Lung (tissue), 16 donors: ENCODE measurements around the gene RRP1. TPM values are rescaled to one million over a fixed set of nuclear protein-coding genes. Genes with fewer than 3 reads are reported as not detected.

Experiments
- ATAC-seq: fragments of 200-7000 bp; cut with Tn5 transposase; one replicate; pipeline ENCODE4 v1.9.1; 2020; ENCODE audit warnings: moderate number of reproducible peaks; ENCODE audit not compliant: insufficient read depth, low FRiP score
- DNase-seq, 3 donors: peaks; one replicate each; pipeline ENCODE4 v3.0.0-alpha.2; 2013 to 2017
- H3K27ac ChIP-seq, 2 donors: one replicate each; pipeline ENCODE4 v1.5.1; 2013; ENCODE audit warnings: mild to moderate bottlenecking in 2 of 2, moderate library complexity in 2 of 2, control low read depth in 1 of 2, inconsistent platforms in 1 of 2, low read depth in 1 of 2, low read length in 1 of 2
- H3K27me3 ChIP-seq, 3 donors: one replicate each; pipeline ENCODE4 v1.5.1; 2013; ENCODE audit warnings: low read length in 2 of 3; ENCODE audit not compliant: control insufficient read depth in 3 of 3, insufficient read depth in 3 of 3
- H3K36me3 ChIP-seq, 4 donors: one replicate each; pipeline ENCODE4 v1.5.1; 2013; ENCODE audit warnings: low read length in 4 of 4, mild to moderate bottlenecking in 1 of 4, moderate library complexity in 1 of 4; ENCODE audit not compliant: control insufficient read depth in 4 of 4, insufficient read depth in 4 of 4
- H3K4me1 ChIP-seq, 5 donors: one replicate each; pipeline ENCODE4 v1.5.1; 2013; ENCODE audit warnings: low read length in 5 of 5, mild to moderate bottlenecking in 2 of 5, moderate library complexity in 1 of 5; ENCODE audit not compliant: control insufficient read depth in 5 of 5, insufficient read depth in 5 of 5
- H3K4me3 ChIP-seq: one replicate; pipeline ENCODE4 v1.5.1; 2013; ENCODE audit warnings: mild to moderate bottlenecking, control low read depth, moderate library complexity
- H3K9ac ChIP-seq, 2 donors: one replicate each; pipeline ENCODE4 v1.5.1; 2013; ENCODE audit warnings: low read length in 2 of 2, control low read depth in 1 of 2; ENCODE audit not compliant: insufficient read depth in 1 of 2
- H3K9me3 ChIP-seq, 4 donors: one replicate each; pipeline ENCODE4 v1.5.1; 2013; ENCODE audit warnings: low read length in 3 of 4, mild to moderate bottlenecking in 1 of 4, moderate library complexity in 1 of 4; ENCODE audit not compliant: control insufficient read depth in 4 of 4, insufficient read depth in 3 of 4
- WGBS, 2 donors: extraction: QIAGEN DNeasy Blood & Tissue Kit; methylation state at CpG; one replicate each; pipeline ENCODE4 v1.1.7; 2013; 5-methylcytosine and 5-hydroxymethylcytosine counted together
- long read RNA-seq, 5 donors: transcript quantifications; one replicate each; lab custom pipeline, GENCODE V29; 2026
- polyA plus RNA-seq, 2 donors: library from polyadenylated mRNA; stranded (reverse); fragments of 200-250 nt; gene quantifications; one replicate each; pipeline ENCODE4 v1.2.1, GENCODE V29; 2013
- total RNA-seq, 2 donors: library from RNA; depleted of rRNA in 1 of 2; stranded (reverse); fragments of >200 nt in 1 of 2; gene quantifications; one replicate each; pipeline ENCODE4 v1.2.1, GENCODE V29; 2014 to 2021
- TF ChIP-seq, protein P1 (sequence below): IDR thresholded peaks from 2 replicates; pipeline ENCODE4 v1.5.1; 2012; ENCODE audit warnings: mild to moderate bottlenecking; ENCODE audit errors: control extremely low read depth, extremely low read depth
- donor health status: control.
- donor health status: control.
- donor health status: Bipolar disorder and iron deficiency.
- donor health status: healthy.
- donor health status: DM: yes; HTN: yes; CAD: no.

The RRP1 gene, protein sequence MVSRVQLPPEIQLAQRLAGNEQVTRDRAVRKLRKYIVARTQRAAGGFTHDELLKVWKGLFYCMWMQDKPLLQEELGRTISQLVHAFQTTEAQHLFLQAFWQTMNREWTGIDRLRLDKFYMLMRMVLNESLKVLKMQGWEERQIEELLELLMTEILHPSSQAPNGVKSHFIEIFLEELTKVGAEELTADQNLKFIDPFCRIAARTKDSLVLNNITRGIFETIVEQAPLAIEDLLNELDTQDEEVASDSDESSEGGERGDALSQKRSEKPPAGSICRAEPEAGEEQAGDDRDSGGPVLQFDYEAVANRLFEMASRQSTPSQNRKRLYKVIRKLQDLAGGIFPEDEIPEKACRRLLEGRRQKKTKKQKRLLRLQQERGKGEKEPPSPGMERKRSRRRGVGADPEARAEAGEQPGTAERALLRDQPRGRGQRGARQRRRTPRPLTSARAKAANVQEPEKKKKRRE
- total RNA-seq, result 10 to 100 TPM; 23.0 to 26.7 TPM
- polyA plus RNA-seq, result 10 to 100 TPM; 15.8 to 15.9 TPM
- long read RNA-seq, donor 1, transcript RRP1-207 (13 exons, 3,022 nt), result major isoform, 7 of 8 reads
- long read RNA-seq, donor 1, partial matches to known transcripts, result 0 of 8 reads
- long read RNA-seq, donor 1, other reads (novel, unspliced or antisense), result 0 of 8 reads
- long read RNA-seq, donor 2, result 0 reads
- long read RNA-seq, donor 3, partial matches to known transcripts, result 0 of 2 reads
- long read RNA-seq, donor 3, other reads (novel, unspliced or antisense), result 0 of 2 reads
- long read RNA-seq, donor 4, result 0 reads
- long read RNA-seq, donor 5, transcript RRP1-207 (13 exons, 3,022 nt), result major isoform, 6 of 17 reads
- long read RNA-seq, donor 5, partial matches to known transcripts, result 9 of 17 reads
- long read RNA-seq, donor 5, other reads (novel, unspliced or antisense), result 0 of 17 reads

DNA sequence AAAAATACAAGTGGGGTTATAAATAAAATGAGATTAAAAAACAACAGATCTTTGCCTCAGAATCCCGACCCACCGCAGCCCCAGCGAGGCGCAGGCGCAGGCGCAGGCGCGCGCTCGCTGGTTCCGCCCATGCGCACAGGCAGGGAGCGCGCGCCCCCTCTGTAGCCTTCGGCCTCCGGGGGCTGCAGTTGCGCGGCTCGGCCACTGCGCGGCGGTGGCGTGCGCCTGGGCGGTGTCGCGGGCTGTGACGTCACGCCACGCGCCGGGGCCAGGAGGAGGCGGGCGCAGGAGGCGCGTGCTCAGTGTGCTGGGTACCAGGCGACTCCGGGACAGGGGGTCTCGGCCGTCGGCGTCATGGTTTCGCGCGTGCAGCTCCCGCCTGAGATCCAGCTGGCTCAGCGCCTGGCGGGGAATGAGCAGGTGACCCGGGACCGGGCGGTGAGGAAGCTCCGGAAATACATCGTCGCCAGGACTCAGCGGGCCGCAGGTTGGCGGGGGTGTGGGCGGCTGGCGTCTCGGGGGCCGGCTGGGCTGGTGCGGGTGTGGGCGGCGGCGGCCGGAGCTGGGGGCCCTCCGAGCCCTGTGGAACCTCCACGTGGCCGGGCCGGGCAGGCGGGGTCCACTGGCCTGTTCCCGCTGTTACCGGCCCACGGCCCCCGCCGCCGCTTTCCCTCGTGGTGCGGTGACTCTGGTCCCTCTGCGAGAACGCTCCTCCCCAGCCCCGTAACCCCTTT is at the start of gene RRP1:
TSS of gene RRP1 (plus strand) at position 302 of the 734 bp plus-strand sequence. CDS start at position 355, 53 bp downstream.
- H3K4me1 ChIP-seq, result peaks cover 0 to 11% (median 5%) of the 10 kb centered on the region in 5 donors
- WGBS, 2 donors, result 1% methylated on average over 57 to 83 of the region's 83 CpGs
- DNase-seq, result peak; percentile 93 to 95 (median 95)
- H3K4me3 ChIP-seq, result peak within 1 kb of the TSS; percentile 84
- peak within 1 kb of the TSS; percentile 85 to 93 for H3K9ac ChIP-seq
- peaks cover 10 to 29% (median 14%) of the 10 kb centered on the region in 4 donors for H3K36me3 ChIP-seq
- peak within 1 kb of the TSS; percentile 74 to 83 for H3K27ac ChIP-seq
- no peaks in the 10 kb centered on the region for H3K27me3 ChIP-seq
- H3K9me3 ChIP-seq, result no peaks in the 10 kb centered on the region
- ATAC-seq, result peak; percentile 98
- TF ChIP-seq, protein P1, sequence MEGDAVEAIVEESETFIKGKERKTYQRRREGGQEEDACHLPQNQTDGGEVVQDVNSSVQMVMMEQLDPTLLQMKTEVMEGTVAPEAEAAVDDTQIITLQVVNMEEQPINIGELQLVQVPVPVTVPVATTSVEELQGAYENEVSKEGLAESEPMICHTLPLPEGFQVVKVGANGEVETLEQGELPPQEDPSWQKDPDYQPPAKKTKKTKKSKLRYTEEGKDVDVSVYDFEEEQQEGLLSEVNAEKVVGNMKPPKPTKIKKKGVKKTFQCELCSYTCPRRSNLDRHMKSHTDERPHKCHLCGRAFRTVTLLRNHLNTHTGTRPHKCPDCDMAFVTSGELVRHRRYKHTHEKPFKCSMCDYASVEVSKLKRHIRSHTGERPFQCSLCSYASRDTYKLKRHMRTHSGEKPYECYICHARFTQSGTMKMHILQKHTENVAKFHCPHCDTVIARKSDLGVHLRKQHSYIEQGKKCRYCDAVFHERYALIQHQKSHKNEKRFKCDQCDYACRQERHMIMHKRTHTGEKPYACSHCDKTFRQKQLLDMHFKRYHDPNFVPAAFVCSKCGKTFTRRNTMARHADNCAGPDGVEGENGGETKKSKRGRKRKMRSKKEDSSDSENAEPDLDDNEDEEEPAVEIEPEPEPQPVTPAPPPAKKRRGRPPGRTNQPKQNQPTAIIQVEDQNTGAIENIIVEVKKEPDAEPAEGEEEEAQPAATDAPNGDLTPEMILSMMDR, result peak; percentile 99

DNA sequence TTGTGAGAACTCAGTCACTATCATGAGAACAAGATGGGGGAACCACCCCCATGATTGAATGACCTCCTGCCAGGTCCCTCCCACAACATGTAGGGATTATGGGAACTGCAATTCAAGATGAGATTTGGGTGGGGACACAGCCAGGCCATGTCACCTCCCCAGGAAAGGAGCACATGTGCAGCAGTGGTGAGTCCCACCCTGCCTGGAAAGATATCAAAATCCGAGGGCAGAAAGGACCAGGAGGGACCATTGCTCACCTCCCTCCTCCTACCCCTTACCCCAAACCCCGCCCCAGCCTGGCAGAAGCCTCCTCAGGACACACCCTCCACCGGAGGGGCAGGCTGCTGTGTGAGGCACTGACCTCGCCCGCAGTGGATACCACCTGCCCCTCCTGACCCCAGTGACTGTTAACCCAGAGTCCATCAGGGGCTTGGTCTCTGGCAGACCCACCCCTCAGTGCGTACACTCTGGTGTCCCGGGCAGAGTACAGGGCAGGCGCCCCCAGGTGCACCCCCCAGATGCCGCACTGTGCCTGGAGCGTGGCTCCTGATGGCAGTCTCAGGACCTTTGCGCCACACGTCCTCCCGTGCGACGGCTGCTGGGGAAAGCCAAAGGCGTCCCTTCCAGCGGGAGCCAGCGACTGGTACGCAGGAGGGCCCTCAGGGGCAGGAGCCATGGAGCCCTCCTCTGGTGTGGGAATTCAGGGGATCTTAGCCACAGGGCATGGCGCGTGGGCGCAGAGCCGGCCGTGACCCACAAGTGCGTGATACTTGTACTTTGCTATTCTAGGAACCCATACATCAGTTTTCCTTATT is 49.5 kb upstream of the RRP1 start:
- Histone ChIP-seq H3K4me3 (no peak overlapping the region), H3K4me1 (peaks cover 0 to 9% (median 0%) of the 10 kb centered on the region in 5 donors), H3K27ac (no peak overlapping the region), H3K27me3 (no peaks in the 10 kb centered on the region), H3K36me3 (peaks cover 0 to 39% (median 0%) of the 10 kb centered on the region in 4 donors), H3K9me3 (no peaks in the 10 kb centered on the region), H3K9ac (no peak overlapping the region)
- TF ChIP-seq, protein P1, result no peak
- DNase-seq (peak in 1 of 3 donors; percentile 33), ATAC-seq (no peak)
- 91% methylated on average over 25 of the region's 25 CpGs for WGBS, 2 donors

DNA sequence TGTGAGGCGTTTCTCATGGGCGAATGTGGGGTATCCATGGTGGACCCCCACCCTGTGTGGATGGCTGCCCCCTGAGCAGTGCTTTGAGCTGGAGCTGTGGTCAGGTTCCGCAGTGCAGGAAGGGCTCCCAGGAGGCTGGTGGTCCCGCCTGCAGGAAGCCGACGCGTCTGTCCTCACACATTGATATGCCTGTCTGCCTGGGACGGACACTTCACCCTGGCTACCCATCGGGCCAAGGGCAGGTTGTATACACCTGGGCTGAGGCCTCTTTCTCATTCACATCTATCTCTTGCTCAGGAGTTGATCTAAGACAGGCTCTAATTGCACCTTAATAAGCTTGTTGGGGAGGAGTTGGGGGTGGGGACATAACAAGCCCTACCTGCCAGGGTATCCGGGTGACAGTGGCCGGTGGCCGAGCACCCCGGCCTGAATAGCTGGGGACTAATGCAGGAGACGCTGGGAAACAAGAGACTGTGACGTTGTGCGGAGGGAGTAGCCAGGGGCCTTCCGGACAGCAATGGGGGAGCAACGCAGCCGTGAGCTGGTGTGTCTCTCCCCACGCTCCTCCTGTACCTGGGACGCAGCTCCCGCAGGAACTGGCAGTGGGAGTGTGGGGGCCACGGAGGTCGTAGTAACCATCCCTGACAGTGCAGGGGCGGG is 48.8 kb upstream of the RRP1 start:
- TF ChIP-seq, protein P1, result no peak
- no peak overlapping the region for H3K27ac ChIP-seq
- peak; percentile 68 to 88 (median 82) for DNase-seq
- H3K27me3 ChIP-seq, result no peaks in the 10 kb centered on the region
- H3K4me3 ChIP-seq, result no peak overlapping the region
- H3K9ac ChIP-seq, result no peak overlapping the region
- no peaks in the 10 kb centered on the region for H3K9me3 ChIP-seq
- ATAC-seq, result no peak
- H3K4me1 ChIP-seq, result peaks cover 0 to 9% (median 0%) of the 10 kb centered on the region in 5 donors
- WGBS, 2 donors, result 49 to 54% methylated on average over 23 to 25 of the region's 25 CpGs
- peaks cover 0 to 44% (median 0%) of the 10 kb centered on the region in 4 donors for H3K36me3 ChIP-seq
